Stomach smooth muscle (tissue), 2 donors: ENCODE data around the gene PAK6.

Experiments
- H3K27ac ChIP-seq: one replicate; pipeline ENCODE4 v1.7.0; 2013; ENCODE audit warnings: mild to moderate bottlenecking, low read length, inconsistent platforms
- H3K27me3 ChIP-seq, 2 donors: one replicate each; pipeline ENCODE4 v1.7.0; 2013; ENCODE audit warnings: low read length in 2 of 2; ENCODE audit not compliant: insufficient read depth in 2 of 2, control insufficient read depth in 1 of 2
- H3K36me3 ChIP-seq, 2 donors: one replicate each; pipeline ENCODE4 v1.7.0; 2013; ENCODE audit warnings: low read length in 2 of 2; ENCODE audit not compliant: control insufficient read depth in 2 of 2, insufficient read depth in 2 of 2
- H3K4me1 ChIP-seq: one replicate; pipeline ENCODE4 v1.7.0; 2013; ENCODE audit warnings: low read length; ENCODE audit not compliant: control insufficient read depth, insufficient read depth
- H3K4me3 ChIP-seq, 2 donors: one replicate each; pipeline ENCODE4 v1.7.0; 2013; ENCODE audit warnings: low read length in 2 of 2
- H3K9ac ChIP-seq, 2 donors: one replicate each; pipeline ENCODE4 v1.7.0; 2013; ENCODE audit warnings: low read length in 2 of 2, mild to moderate bottlenecking in 1 of 2
- H3K9me3 ChIP-seq, 2 donors: one replicate each; pipeline ENCODE4 v1.7.0; 2013; ENCODE audit warnings: low read length in 2 of 2; ENCODE audit not compliant: control insufficient read depth in 2 of 2
- donor health status: healthy.
- donor health status: Pancreatic carcinoma.

The PAK6 gene

GRCh38 chr15:40295297-40295696 lies 56.4 kb downstream of the PAK6 start:
- peaks cover 32% of the 10 kb centered on the region for H3K4me1 ChIP-seq
- no peaks in the 10 kb centered on the region for H3K9me3 ChIP-seq
- H3K36me3 ChIP-seq, result no peaks in the 10 kb centered on the region
- peak overlapping the region; percentile 24 for H3K27ac ChIP-seq
- no peaks in the 10 kb centered on the region for H3K27me3 ChIP-seq
- no peak overlapping the region for H3K9ac ChIP-seq
- H3K4me3 ChIP-seq, result peak overlapping the region in 1 of 2 donors; percentile 15

- no peaks in the 10 kb centered on the region for H3K27me3 ChIP-seq
- H3K27ac ChIP-seq, result peak overlapping the region; percentile 24
- peaks cover 29% of the 10 kb centered on the region for H3K4me1 ChIP-seq
- H3K9me3 ChIP-seq, result peaks cover 0 to 6% of the 10 kb centered on the region in 2 donors
- no peaks in the 10 kb centered on the region for H3K36me3 ChIP-seq
- peak overlapping the region in 1 of 2 donors; percentile 15 for H3K4me3 ChIP-seq
- H3K9ac ChIP-seq, result no peak overlapping the region
These were observed 57.2 kb downstream of the PAK6 start for GRCh38 chr15:40295877-40296560.

- Histone ChIP-seq H3K4me1 (peaks cover 23% of the 10 kb centered on the region), H3K9me3 (peaks cover 0 to 6% of the 10 kb centered on the region in 2 donors), H3K27ac (peak overlapping the region; percentile 24), H3K9ac (no peak overlapping the region), H3K4me3 (peak overlapping the region in 1 of 2 donors; percentile 15), H3K27me3 (no peaks in the 10 kb centered on the region), H3K36me3 (no peaks in the 10 kb centered on the region)
These were observed 57.8 kb downstream of the PAK6 start for GRCh38 chr15:40296561-40297230.

- Histone ChIP-seq H3K27me3 (no peaks in the 10 kb centered on the region), H3K9ac (no peak overlapping the region), H3K4me1 (peaks cover 20% of the 10 kb centered on the region), H3K27ac (no peak overlapping the region), H3K36me3 (no peaks in the 10 kb centered on the region), H3K4me3 (no peak overlapping the region), H3K9me3 (peaks cover 0 to 6% of the 10 kb centered on the region in 2 donors)
These were observed 58.5 kb downstream of the PAK6 start for GRCh38 chr15:40297356-40297755.

GRCh38 chr15:40298216-40298935 lies 59.5 kb downstream of the PAK6 start:
- no peak overlapping the region for H3K4me3 ChIP-seq
- no peak overlapping the region for H3K9ac ChIP-seq
- H3K9me3 ChIP-seq, result peaks cover 0 to 6% of the 10 kb centered on the region in 2 donors
- no peaks in the 10 kb centered on the region for H3K27me3 ChIP-seq
- H3K27ac ChIP-seq, result no peak overlapping the region
- no peaks in the 10 kb centered on the region for H3K36me3 ChIP-seq
- H3K4me1 ChIP-seq, result peaks cover 20% of the 10 kb centered on the region

- Histone ChIP-seq H3K36me3 (no peaks in the 10 kb centered on the region), H3K4me3 (no peak overlapping the region), H3K27me3 (no peaks in the 10 kb centered on the region), H3K9me3 (peaks cover 0 to 6% of the 10 kb centered on the region in 2 donors), H3K9ac (no peak overlapping the region), H3K27ac (no peak overlapping the region), H3K4me1 (peaks cover 14% of the 10 kb centered on the region)
These were observed 61.5 kb downstream of the PAK6 start for GRCh38 chr15:40300367-40300766.

- peaks cover 10% of the 10 kb centered on the region for H3K4me1 ChIP-seq
- H3K27me3 ChIP-seq, result no peaks in the 10 kb centered on the region
- no peaks in the 10 kb centered on the region for H3K36me3 ChIP-seq
- H3K4me3 ChIP-seq, result no peak overlapping the region
- H3K9ac ChIP-seq, result no peak overlapping the region
- no peak overlapping the region for H3K27ac ChIP-seq
- peaks cover 0 to 6% of the 10 kb centered on the region in 2 donors for H3K9me3 ChIP-seq
These were observed 61.9 kb downstream of the PAK6 start for GRCh38 chr15:40300771-40301170.

GRCh38 chr15:40301467-40302179 lies 62.8 kb downstream of the PAK6 start:
- Histone ChIP-seq H3K4me1 (peaks cover 4% of the 10 kb centered on the region), H3K36me3 (no peaks in the 10 kb centered on the region), H3K27me3 (no peaks in the 10 kb centered on the region), H3K4me3 (no peak overlapping the region), H3K9ac (no peak overlapping the region), H3K9me3 (peaks cover 0 to 6% of the 10 kb centered on the region in 2 donors), H3K27ac (no peak overlapping the region)

- Histone ChIP-seq H3K27me3 (no peaks in the 10 kb centered on the region), H3K36me3 (no peaks in the 10 kb centered on the region), H3K4me3 (no peak overlapping the region), H3K27ac (no peak overlapping the region), H3K9ac (no peak overlapping the region), H3K4me1 (peaks cover 8% of the 10 kb centered on the region), H3K9me3 (peaks cover 0 to 6% of the 10 kb centered on the region in 2 donors)
These were observed 63.5 kb downstream of the PAK6 start for GRCh38 chr15:40302288-40302886.

GRCh38 chr15:40302981-40303380 lies 64.1 kb downstream of the PAK6 start:
- Histone ChIP-seq H3K27ac (no peak overlapping the region), H3K4me1 (peaks cover 13% of the 10 kb centered on the region), H3K9me3 (peaks cover 0 to 6% of the 10 kb centered on the region in 2 donors), H3K36me3 (no peaks in the 10 kb centered on the region), H3K27me3 (no peaks in the 10 kb centered on the region), H3K4me3 (no peak overlapping the region), H3K9ac (no peak overlapping the region)
